ENCODE measurements around the gene ADRA2C. TPM values are rescaled to one million over a fixed set of nuclear protein-coding genes. Genes with fewer than 3 reads are reported as not detected.

ADRA2C gene
- total RNA-seq, 1 experiment from 2014 or later = not detected

- H3K9me3 ChIP-seq (ENCODE audit: low read length) = no peaks in the 10 kb centered on the region
- H2AFZ ChIP-seq (ENCODE audit: low read length) = no peak overlapping the region
- H3K9ac ChIP-seq (ENCODE audit: low read length) = no peak overlapping the region
- DNase-seq (no peak), ATAC-seq (no peak)
- ChIA-PET CTCF (no interaction called here), POLR2A (ENCODE audit: unreplicated experiment) (no interaction called here)
- intact Hi-C loops (cut with micrococcal nuclease) = no loop called here
- H3K79me2 ChIP-seq (ENCODE audit: low read length) = no peaks in the 10 kb centered on the region
- H3K27ac ChIP-seq (ENCODE audit: low read length) = no peak overlapping the region
- H3F3A ChIP-seq (ENCODE audit: low read length, unreplicated experiment) = no peaks in the 10 kb centered on the region
- BruUV-seq (replicated peaks) = no TSS peak
- peaks cover 35% of the 10 kb centered on the region for H3K27me3 ChIP-seq (ENCODE audit: low read length)
- H3K36me3 ChIP-seq (ENCODE audit: low read depth, low read length) = no peaks in the 10 kb centered on the region
- H4K20me1 ChIP-seq (ENCODE audit: low read length) = no peaks in the 10 kb centered on the region
- no peak overlapping the region for H3K4me3 ChIP-seq (ENCODE audit: low read length)
- no peaks in the 10 kb centered on the region for H3K4me1 ChIP-seq (ENCODE audit: insufficient read depth, low read length)
- TF ChIP-seq EZH2phosphoT487 (IDR thresholded peaks at IDR 0.05; ENCODE audit: borderline replicate concordance, low read length) (no peak), CTCF (conservative IDR thresholded peaks at IDR 0.05; ENCODE audit: low read depth, low read length) (no peak), EZH2 (IDR thresholded peaks at IDR 0.05; ENCODE audit: low read length, unreplicated experiment) (no peak)
- H3K4me2 ChIP-seq (ENCODE audit: low read length) = no peak overlapping the region
- H3K9me2 ChIP-seq (replicated peaks; ENCODE audit: low read length) = no peaks in the 10 kb centered on the region
Observed at GRCh38 chr4:3724319-3725231, 41.6 kb upstream of the ADRA2C start.

GRCh38 chr4:3725936-3726870 is 40.0 kb upstream of the ADRA2C start:
- no peaks in the 10 kb centered on the region for H3K36me3 ChIP-seq (ENCODE audit: low read depth, low read length)
- H3K9me2 ChIP-seq (replicated peaks; ENCODE audit: low read length) = no peaks in the 10 kb centered on the region
- H3K27ac ChIP-seq (ENCODE audit: low read length) = no peak overlapping the region
- H3F3A ChIP-seq (ENCODE audit: low read length, unreplicated experiment) = no peaks in the 10 kb centered on the region
- no peaks in the 10 kb centered on the region for H4K20me1 ChIP-seq (ENCODE audit: low read length)
- DNase-seq (no peak), ATAC-seq (no peak)
- no peak overlapping the region for H3K9ac ChIP-seq (ENCODE audit: low read length)
- POLR2A ChIA-PET (ENCODE audit: unreplicated experiment) = no interaction called here
- no peaks in the 10 kb centered on the region for H3K9me3 ChIP-seq (ENCODE audit: low read length)
- no peak overlapping the region for H3K4me2 ChIP-seq (ENCODE audit: low read length)
- no peaks in the 10 kb centered on the region for H3K79me2 ChIP-seq (ENCODE audit: low read length)
- intact Hi-C loops (cut with micrococcal nuclease) = no loop called here
- no peak overlapping the region for H3K4me3 ChIP-seq (ENCODE audit: low read length)
- no peaks in the 10 kb centered on the region for H3K4me1 ChIP-seq (ENCODE audit: insufficient read depth, low read length)
- H3K27me3 ChIP-seq (ENCODE audit: low read length) = peaks cover 19% of the 10 kb centered on the region
- no peak for TF ChIP-seq EZH2phosphoT487 (IDR thresholded peaks at IDR 0.05; ENCODE audit: borderline replicate concordance, low read length)
- no peak for TF ChIP-seq CTCF (conservative IDR thresholded peaks at IDR 0.05; ENCODE audit: low read depth, low read length)
- no peak for TF ChIP-seq EZH2 (IDR thresholded peaks at IDR 0.05; ENCODE audit: low read length, unreplicated experiment)
- CTCF ChIA-PET = no interaction called here
- no TSS peak for BruUV-seq (replicated peaks)
- H2AFZ ChIP-seq (ENCODE audit: low read length) = no peak overlapping the region
